SK-N-SH (cell line): ENCODE measurements around the gene MIOX. TPM values are rescaled to one million over a fixed set of nuclear protein-coding genes. Genes with fewer than 3 reads are reported as not detected.

Experiments
- CTCF ChIA-PET: fragments of 300-600, 350-600 bp; formaldehyde crosslinking; extraction: SDS; loops from one replicate; lab custom pipeline; 2021; lab: Yijun Ruan, JAX
- POLR2A ChIA-PET: fragments of 350-600 bp; sonication (Branson Sonifier 250); formaldehyde crosslinking; extraction: SDS; loops from one replicate; lab custom pipeline; 2020; ENCODE audit warnings: antibody characterized with exemption, inconsistent platforms; lab: Yijun Ruan, JAX
- DNase-seq: peaks from one replicate; pipeline ENCODE4 v3.0.0; 2012
- H2AFZ ChIP-seq: fragments of 200-600 bp; sonication (generic); 2 replicates; pipeline ENCODE4 v1.8.1; 2016; ENCODE audit warnings: antibody characterized with exemption, mild to moderate bottlenecking, low read depth
- H3F3A ChIP-seq: fragments of 200-600 bp; sonication (generic); replicated peaks from 2 replicates; pipeline ENCODE3; 2016; ENCODE audit warnings: antibody characterized with exemption, mild to moderate bottlenecking; ENCODE audit not compliant: insufficient read depth
- H3K27ac ChIP-seq, 2 experiments: fragments of 200-500 bp in 1 of 2; fragments of 200-600 bp in 1 of 2; sonication (Bioruptor generic) in 1 of 2; sonication (generic), shearing (Covaris generic) in 1 of 2; 2 replicates each; pipeline versions ENCODE4 v1.5.1 to v1.6.1; 2014 to 2016; ENCODE audit warnings: low read depth in 2 of 2, inconsistent platforms in 1 of 2, low read length in 1 of 2, mild to moderate bottlenecking in 1 of 2, mixed read lengths in 1 of 2
- H3K27me3 ChIP-seq: fragments of 200-600 bp; sonication (generic), shearing (Covaris generic); 2 replicates; pipeline ENCODE4 v1.6.1; 2016; ENCODE audit warnings: mixed run types; ENCODE audit not compliant: insufficient read depth
- H3K36me3 ChIP-seq, 2 experiments: fragments of 200-500 bp in 1 of 2; fragments of 200-600 bp in 1 of 2; sonication (Bioruptor generic) in 1 of 2; sonication (generic) in 1 of 2; replicated peaks in 1 of 2; 2 replicates each; pipeline versions ENCODE3 to v1.5.1; 2014 to 2016; ENCODE audit warnings: low read length in 1 of 2, mild to moderate bottlenecking in 1 of 2; ENCODE audit not compliant: insufficient read depth in 2 of 2, control insufficient read depth in 1 of 2
- H3K4me1 ChIP-seq, 2 experiments: fragments of 200-500 bp in 1 of 2; fragments of 200-600 bp in 1 of 2; sonication (Bioruptor generic) in 1 of 2; sonication (generic), shearing (Covaris generic) in 1 of 2; 2 replicates each; pipeline versions ENCODE4 v1.5.1 to v1.6.1; 2014 to 2016; ENCODE audit warnings: low read depth in 1 of 2, low read length in 1 of 2, mixed run types in 1 of 2; ENCODE audit not compliant: insufficient read depth in 2 of 2, control insufficient read depth in 1 of 2
- H3K4me2 ChIP-seq: fragments of 200-600 bp; sonication (generic), shearing (Covaris generic); 2 replicates; pipeline ENCODE4 v1.6.1; 2017; ENCODE audit warnings: mixed run types
- H3K4me3 ChIP-seq, 2 experiments: fragments of 200-500 bp in 1 of 2; fragments of 200-600 bp in 1 of 2; sonication (Bioruptor generic) in 1 of 2; sonication (generic), shearing (Covaris generic) in 1 of 2; 2 replicates each; pipeline versions ENCODE4 v1.5.1 to v1.8.1; 2014 to 2016; ENCODE audit warnings: low read depth in 2 of 2, inconsistent platforms in 1 of 2, low read length in 1 of 2, mild to moderate bottlenecking in 1 of 2, mixed read lengths in 1 of 2, moderate library complexity in 1 of 2
- H3K79me2 ChIP-seq: fragments of 200-600 bp; sonication (generic); 2 replicates; pipeline ENCODE4 v1.8.1; 2017; ENCODE audit warnings: mild to moderate bottlenecking; ENCODE audit not compliant: insufficient read depth
- H3K9ac ChIP-seq: fragments of 200-600 bp; sonication (generic); 2 replicates; pipeline ENCODE4 v1.6.1; 2017; ENCODE audit warnings: mixed run types
- H3K9me2 ChIP-seq: fragments of 200-600 bp; sonication (generic); 2 replicates; pipeline ENCODE4 v1.6.1; 2017; ENCODE audit warnings: mixed run types
- H3K9me3 ChIP-seq: fragments of 200-600 bp; sonication (generic); 2 replicates; pipeline ENCODE4 v1.6.1; 2017; ENCODE audit warnings: mixed run types, mild to moderate bottlenecking, moderate library complexity
- H4K20me1 ChIP-seq: fragments of 200-600 bp; sonication (generic); 2 replicates; pipeline ENCODE4 v1.6.1; 2017; ENCODE audit warnings: mild to moderate bottlenecking, mixed run types; ENCODE audit not compliant: insufficient read depth
- CHD2 ChIP-seq: fragments of 150-350 bp; IDR thresholded peaks from 2 replicates; pipeline ENCODE4 v1.6.1; 2018; ENCODE audit warnings: low read length; ENCODE audit not compliant: partially characterized antibody
- ELF1 ChIP-seq: IDR thresholded peaks from 2 replicates; pipeline ENCODE4 v1.4.0; 2012
- EP300 ChIP-seq, 2 experiments: IDR thresholded peaks; 2 replicates each; pipeline versions ENCODE4 v1.4.0 to v1.6.1; 2012; ENCODE audit warnings: borderline replicate concordance in 1 of 2, low read depth in 1 of 2, low read length in 1 of 2
- FOXJ3 ChIP-seq: sonication (generic); formaldehyde crosslinking; IDR thresholded peaks from 2 replicates; pipeline ENCODE4 v1.5.1; 2020; ENCODE audit warnings: mild to moderate bottlenecking, missing genetic modification reagents
- GABPA ChIP-seq: IDR thresholded peaks from 2 replicates; pipeline ENCODE4 v1.4.0; 2012; ENCODE audit warnings: low read depth, mild to moderate bottlenecking
- NFIC ChIP-seq: IDR thresholded peaks from 2 replicates; pipeline ENCODE4 v1.4.0; 2012; ENCODE audit warnings: borderline replicate concordance
- NRF1 ChIP-seq: IDR thresholded peaks from 2 replicates; pipeline ENCODE4 v1.6.1; 2012; ENCODE audit warnings: low read depth, mild to moderate bottlenecking, low read length
- RCOR1 ChIP-seq: fragments of 150-350 bp; IDR thresholded peaks from 2 replicates; pipeline ENCODE4 v1.6.1; 2017; ENCODE audit warnings: antibody characterized with exemption, low read length
- RXRA ChIP-seq: IDR thresholded peaks from 2 replicates; pipeline ENCODE4 v1.4.0; 2012; ENCODE audit warnings: low read depth, mild to moderate bottlenecking, borderline replicate concordance
- SIN3A ChIP-seq: IDR thresholded peaks from 2 replicates; pipeline ENCODE4 v1.6.1; 2012; ENCODE audit warnings: low read depth, mild to moderate bottlenecking, low read length, moderate library complexity, borderline replicate concordance
- SMC3 ChIP-seq: IDR thresholded peaks from 2 replicates; pipeline ENCODE4 v1.6.1; 2012; ENCODE audit warnings: low read depth, low read length, improper control_type of control experiment
- TAF1 ChIP-seq: IDR thresholded peaks from 2 replicates; pipeline ENCODE4 v1.6.1; 2012; ENCODE audit warnings: low read depth, mild to moderate bottlenecking, low read length, moderate library complexity, borderline replicate concordance
- TCF12 ChIP-seq: IDR thresholded peaks from 2 replicates; pipeline ENCODE4 v1.4.0; 2012
- TEAD4 ChIP-seq: IDR thresholded peaks from 2 replicates; pipeline ENCODE4 v1.4.0; 2012; ENCODE audit warnings: mild to moderate bottlenecking, borderline replicate concordance; ENCODE audit not compliant: insufficient read depth
- YY1 ChIP-seq: IDR thresholded peaks from 2 replicates; pipeline ENCODE4 v1.4.0; 2012; ENCODE audit warnings: low read depth, mild to moderate bottlenecking
- WGBS: methylation state at CpG from one replicate; pipeline ENCODE4 v1.1.6; 2017; ENCODE audit warnings: low lambda C conversion rate; 5-methylcytosine and 5-hydroxymethylcytosine counted together
- polyA plus RNA-seq, 3 experiments: library from polyadenylated mRNA; depleted of rRNA; stranded (reverse); fragments of >200 nt; gene quantifications; 2 replicates each; pipeline ENCODE4 v1.2.3, GENCODE V29; 2012
- TF ChIP-seq, protein P1 (sequence below): fragments of 150-350 bp; IDR thresholded peaks from 2 replicates; pipeline ENCODE4 v1.6.1; 2017; ENCODE audit warnings: antibody characterized with exemption, low read length, low read depth, borderline replicate concordance
- TF ChIP-seq, protein P2 (sequence below): IDR thresholded peaks from 2 replicates; pipeline ENCODE4 v1.4.0; 2012; ENCODE audit warnings: low read depth
- TF ChIP-seq, protein P3 (sequence below): fragments of 200-600 bp; sonication (generic); IDR thresholded peaks from 2 replicates; pipeline ENCODE4 v1.6.1; 2017; ENCODE audit warnings: antibody characterized with exemption, mild to moderate bottlenecking, moderate library complexity
- TF ChIP-seq, protein P4 (sequence below): IDR thresholded peaks from 2 replicates; pipeline ENCODE4 v1.6.1; 2012; ENCODE audit warnings: mild to moderate bottlenecking, low read depth, low read length, moderate library complexity
- TF ChIP-seq, protein P5 (sequence below): IDR thresholded peaks from 2 replicates; pipeline ENCODE4 v1.4.0; 2012; ENCODE audit warnings: low read depth, borderline replicate concordance

The MIOX gene
- polyA plus RNA-seq (2012; rRNA removed): 0.05 and 0.06 TPM in 2 replicates
- polyA plus RNA-seq (2012; cell fraction: cytosol; rRNA removed): not detected in 2 replicates
- 0.27 and 0.43 TPM in 2 replicates for polyA plus RNA-seq (2012; cell fraction: nucleus; rRNA removed)

DNA sequence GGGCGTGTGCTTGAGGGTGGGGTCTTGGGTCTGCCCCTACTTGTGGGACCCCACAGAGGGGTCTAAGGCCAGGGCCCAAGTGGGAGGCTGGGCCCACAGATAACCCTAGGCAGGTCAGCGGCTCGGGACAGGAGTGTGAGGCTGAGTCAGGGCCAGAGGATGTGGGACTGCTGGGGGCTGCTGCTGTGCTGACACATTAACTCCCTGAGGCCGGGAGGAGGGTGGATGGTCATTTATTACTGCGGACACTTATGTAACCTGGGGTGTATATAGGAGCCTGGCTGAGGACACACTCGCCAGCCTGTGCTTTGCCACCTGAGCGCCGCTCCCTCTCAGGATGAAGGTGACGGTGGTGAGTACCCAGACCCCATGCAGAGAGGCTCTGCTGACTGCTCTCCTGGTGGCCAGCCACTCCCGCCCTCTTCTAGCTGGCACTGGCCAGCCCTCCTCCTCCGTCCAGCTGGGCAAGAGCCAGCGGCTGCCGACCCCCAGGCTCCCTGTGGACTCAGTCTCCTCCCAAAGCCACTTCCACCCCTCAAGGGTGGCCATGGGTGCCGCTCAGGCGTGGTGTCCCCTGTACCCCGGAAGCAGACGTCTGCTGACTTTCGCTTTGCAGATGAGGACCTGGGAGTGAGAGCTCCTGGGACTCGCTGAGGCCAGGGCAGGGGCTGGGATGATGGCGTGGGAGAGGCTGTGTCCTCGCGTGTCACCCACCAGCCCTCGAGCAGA, at the start of gene MIOX:
Gene MIOX, plus strand, starts transcription at position 299 of the 729 bp plus-strand sequence. Its CDS starts 39 bp downstream, at position 338.
- DNase-seq: no peak
- TF ChIP-seq TEAD4: no peak
- no peak for TF ChIP-seq CHD2
- no peak for TF ChIP-seq NFIC
- no peak for TF ChIP-seq FOXJ3 (CRISPR knock-in tag)
- TF ChIP-seq, protein P1, sequence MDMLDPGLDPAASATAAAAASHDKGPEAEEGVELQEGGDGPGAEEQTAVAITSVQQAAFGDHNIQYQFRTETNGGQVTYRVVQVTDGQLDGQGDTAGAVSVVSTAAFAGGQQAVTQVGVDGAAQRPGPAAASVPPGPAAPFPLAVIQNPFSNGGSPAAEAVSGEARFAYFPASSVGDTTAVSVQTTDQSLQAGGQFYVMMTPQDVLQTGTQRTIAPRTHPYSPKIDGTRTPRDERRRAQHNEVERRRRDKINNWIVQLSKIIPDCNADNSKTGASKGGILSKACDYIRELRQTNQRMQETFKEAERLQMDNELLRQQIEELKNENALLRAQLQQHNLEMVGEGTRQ: no peak
- TF ChIP-seq, protein P2, sequence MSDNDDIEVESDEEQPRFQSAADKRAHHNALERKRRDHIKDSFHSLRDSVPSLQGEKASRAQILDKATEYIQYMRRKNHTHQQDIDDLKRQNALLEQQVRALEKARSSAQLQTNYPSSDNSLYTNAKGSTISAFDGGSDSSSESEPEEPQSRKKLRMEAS: no peak
- no peak for TF ChIP-seq RCOR1
- TF ChIP-seq, protein P3, sequence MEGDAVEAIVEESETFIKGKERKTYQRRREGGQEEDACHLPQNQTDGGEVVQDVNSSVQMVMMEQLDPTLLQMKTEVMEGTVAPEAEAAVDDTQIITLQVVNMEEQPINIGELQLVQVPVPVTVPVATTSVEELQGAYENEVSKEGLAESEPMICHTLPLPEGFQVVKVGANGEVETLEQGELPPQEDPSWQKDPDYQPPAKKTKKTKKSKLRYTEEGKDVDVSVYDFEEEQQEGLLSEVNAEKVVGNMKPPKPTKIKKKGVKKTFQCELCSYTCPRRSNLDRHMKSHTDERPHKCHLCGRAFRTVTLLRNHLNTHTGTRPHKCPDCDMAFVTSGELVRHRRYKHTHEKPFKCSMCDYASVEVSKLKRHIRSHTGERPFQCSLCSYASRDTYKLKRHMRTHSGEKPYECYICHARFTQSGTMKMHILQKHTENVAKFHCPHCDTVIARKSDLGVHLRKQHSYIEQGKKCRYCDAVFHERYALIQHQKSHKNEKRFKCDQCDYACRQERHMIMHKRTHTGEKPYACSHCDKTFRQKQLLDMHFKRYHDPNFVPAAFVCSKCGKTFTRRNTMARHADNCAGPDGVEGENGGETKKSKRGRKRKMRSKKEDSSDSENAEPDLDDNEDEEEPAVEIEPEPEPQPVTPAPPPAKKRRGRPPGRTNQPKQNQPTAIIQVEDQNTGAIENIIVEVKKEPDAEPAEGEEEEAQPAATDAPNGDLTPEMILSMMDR: no peak
- no peak for TF ChIP-seq SMC3
- TF ChIP-seq YY1: no peak
- TF ChIP-seq ELF1: no peak
- no peak for TF ChIP-seq TAF1
- TF ChIP-seq, protein P4, sequence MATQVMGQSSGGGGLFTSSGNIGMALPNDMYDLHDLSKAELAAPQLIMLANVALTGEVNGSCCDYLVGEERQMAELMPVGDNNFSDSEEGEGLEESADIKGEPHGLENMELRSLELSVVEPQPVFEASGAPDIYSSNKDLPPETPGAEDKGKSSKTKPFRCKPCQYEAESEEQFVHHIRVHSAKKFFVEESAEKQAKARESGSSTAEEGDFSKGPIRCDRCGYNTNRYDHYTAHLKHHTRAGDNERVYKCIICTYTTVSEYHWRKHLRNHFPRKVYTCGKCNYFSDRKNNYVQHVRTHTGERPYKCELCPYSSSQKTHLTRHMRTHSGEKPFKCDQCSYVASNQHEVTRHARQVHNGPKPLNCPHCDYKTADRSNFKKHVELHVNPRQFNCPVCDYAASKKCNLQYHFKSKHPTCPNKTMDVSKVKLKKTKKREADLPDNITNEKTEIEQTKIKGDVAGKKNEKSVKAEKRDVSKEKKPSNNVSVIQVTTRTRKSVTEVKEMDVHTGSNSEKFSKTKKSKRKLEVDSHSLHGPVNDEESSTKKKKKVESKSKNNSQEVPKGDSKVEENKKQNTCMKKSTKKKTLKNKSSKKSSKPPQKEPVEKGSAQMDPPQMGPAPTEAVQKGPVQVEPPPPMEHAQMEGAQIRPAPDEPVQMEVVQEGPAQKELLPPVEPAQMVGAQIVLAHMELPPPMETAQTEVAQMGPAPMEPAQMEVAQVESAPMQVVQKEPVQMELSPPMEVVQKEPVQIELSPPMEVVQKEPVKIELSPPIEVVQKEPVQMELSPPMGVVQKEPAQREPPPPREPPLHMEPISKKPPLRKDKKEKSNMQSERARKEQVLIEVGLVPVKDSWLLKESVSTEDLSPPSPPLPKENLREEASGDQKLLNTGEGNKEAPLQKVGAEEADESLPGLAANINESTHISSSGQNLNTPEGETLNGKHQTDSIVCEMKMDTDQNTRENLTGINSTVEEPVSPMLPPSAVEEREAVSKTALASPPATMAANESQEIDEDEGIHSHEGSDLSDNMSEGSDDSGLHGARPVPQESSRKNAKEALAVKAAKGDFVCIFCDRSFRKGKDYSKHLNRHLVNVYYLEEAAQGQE: no peak
- TF ChIP-seq TCF12: no peak
- TF ChIP-seq EP300 (IDR thresholded peaks at IDR 0.05; ENCODE audit: borderline replicate concordance in 1 of 2, low read depth in 1 of 2, low read length in 1 of 2): no peak
- TF ChIP-seq RXRA: no peak
- TF ChIP-seq, protein P5, sequence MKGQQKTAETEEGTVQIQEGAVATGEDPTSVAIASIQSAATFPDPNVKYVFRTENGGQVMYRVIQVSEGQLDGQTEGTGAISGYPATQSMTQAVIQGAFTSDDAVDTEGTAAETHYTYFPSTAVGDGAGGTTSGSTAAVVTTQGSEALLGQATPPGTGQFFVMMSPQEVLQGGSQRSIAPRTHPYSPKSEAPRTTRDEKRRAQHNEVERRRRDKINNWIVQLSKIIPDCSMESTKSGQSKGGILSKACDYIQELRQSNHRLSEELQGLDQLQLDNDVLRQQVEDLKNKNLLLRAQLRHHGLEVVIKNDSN: no peak
- TF ChIP-seq NRF1: no peak
- TF ChIP-seq GABPA: no peak
- TF ChIP-seq SIN3A: no peak
- no peak within 1 kb of the TSS for H3K9ac ChIP-seq
- no peak within 1 kb of the TSS for H2AFZ ChIP-seq
- no peak within 1 kb of the TSS for H3K4me2 ChIP-seq
- H3F3A ChIP-seq: no peaks in the 10 kb centered on the region
- H3K9me3 ChIP-seq: no peaks in the 10 kb centered on the region
- no peak within 1 kb of the TSS for H3K27ac ChIP-seq
- ChIA-PET CTCF (interaction anchor here (3.2 kb wide), 1 partner anchor 11 kb away, joined by 12 read pairs; no protein-coding TSS in a partner anchor), POLR2A (no interaction called here)
- H3K4me3 ChIP-seq: no peak within 1 kb of the TSS
- H3K79me2 ChIP-seq: no peaks in the 10 kb centered on the region
- peaks cover 0 to 2% of the 10 kb centered on the region in 2 experiments; a peak in 1 of 4 replicates for H3K4me1 ChIP-seq
- H3K36me3 ChIP-seq: no peaks in the 10 kb centered on the region
- no peaks in the 10 kb centered on the region for H3K27me3 ChIP-seq
- H3K9me2 ChIP-seq: no peaks in the 10 kb centered on the region
- 58% methylated on average over 8 of the region's 23 CpGs for WGBS
- no peaks in the 10 kb centered on the region for H4K20me1 ChIP-seq
